Panc1 (cell line): ENCODE data around the gene TEX35. TPM values are rescaled to one million over a fixed set of nuclear protein-coding genes. Genes with fewer than 3 reads are reported as not detected.

Source experiments
- ATAC-seq: fragments of 200-7000 bp; cut with Tn5 transposase; 2 replicates; pipeline ENCODE4 v1.9.1; 2020; ENCODE audit warnings: mild to moderate bottlenecking, moderate library complexity
- BruUV-seq: library from RNA; stranded (reverse); fragments of 400-500 nt; replicated peaks from 2 replicates; lab custom pipeline; 2021; lab: Mats Ljungman, UMichigan
- CTCF ChIA-PET: fragments of 300-600 bp; sonication (Branson Sonifier 250); formaldehyde crosslinking; loops from one replicate; lab custom pipeline; 2022; ENCODE audit warnings: antibody characterized with exemption; lab: Charles Lee
- POLR2A ChIA-PET: fragments of 300-600 bp; sonication (Branson Sonifier 250); formaldehyde crosslinking; loops from one replicate; lab custom pipeline; 2022; ENCODE audit warnings: antibody characterized with exemption; lab: Charles Lee
- DNase-seq: peaks from one replicate; pipeline ENCODE4 v3.0.0-alpha.2; 2010; ENCODE audit warnings: low read depth, low spot score
- H3K27ac ChIP-seq: 2 replicates; pipeline ENCODE4 v1.5.1; 2011; ENCODE audit warnings: mild to moderate bottlenecking, low read length, inconsistent platforms
- H3K27me3 ChIP-seq: fragments of 200-500 bp; sonication (Bioruptor generic); 2 replicates; pipeline ENCODE4 v1.6.0; 2014; ENCODE audit warnings: low read length, inconsistent platforms; ENCODE audit not compliant: control insufficient read depth, insufficient read depth
- H3K36me3 ChIP-seq: fragments of 200-500 bp; sonication (Bioruptor generic); 2 replicates; pipeline ENCODE4 v1.5.1; 2014; ENCODE audit warnings: inconsistent platforms, mild to moderate bottlenecking, low read length, moderate library complexity; ENCODE audit not compliant: control insufficient read depth, insufficient read depth
- H3K4me1 ChIP-seq: 2 replicates; pipeline ENCODE4 v1.5.1; 2011; ENCODE audit warnings: inconsistent platforms, mild to moderate bottlenecking, low read length, moderate library complexity; ENCODE audit not compliant: control insufficient read depth, insufficient read depth
- H3K4me3 ChIP-seq, 2 experiments: 2 replicates each; pipeline ENCODE4 v1.5.1; 2011 to 2012; ENCODE audit warnings: low read depth in 2 of 2, low read length in 2 of 2, mild to moderate bottlenecking in 2 of 2, inconsistent platforms in 1 of 2, moderate library complexity in 1 of 2
- H3K9me3 ChIP-seq: fragments of 200-500 bp; sonication (Bioruptor generic); 2 replicates; pipeline ENCODE4 v1.5.1; 2014; ENCODE audit warnings: low read depth, mild to moderate bottlenecking, inconsistent platforms, low read length, moderate library complexity; ENCODE audit not compliant: control insufficient read depth, insufficient read depth
- CTCF ChIP-seq: fragments of 450-650 bp; IDR thresholded peaks from 2 replicates; pipeline ENCODE4 v1.5.1; 2017; ENCODE audit warnings: mild to moderate bottlenecking
- POLR2AphosphoS5 ChIP-seq: IDR thresholded peaks from 2 replicates; pipeline ENCODE4 v1.6.1; 2012; ENCODE audit warnings: mild to moderate bottlenecking, low read depth, low read length, moderate library complexity
- REST ChIP-seq, 2 experiments: IDR thresholded peaks; 2 replicates each; pipeline ENCODE4 v1.6.1; 2011 to 2012; ENCODE audit warnings: low read depth in 2 of 2, control low read depth in 1 of 2, low read length in 1 of 2, mild to moderate bottlenecking in 1 of 2, moderate library complexity in 1 of 2; ENCODE audit not compliant: insufficient read depth in 1 of 2
- SIN3A ChIP-seq: IDR thresholded peaks from 2 replicates; pipeline ENCODE4 v1.6.1; 2012; ENCODE audit warnings: low read depth, mild to moderate bottlenecking, low read length, moderate library complexity, borderline replicate concordance; ENCODE audit not compliant: insufficient read depth
- TCF7L2 ChIP-seq: IDR thresholded peaks from 2 replicates; pipeline ENCODE4 v1.6.1; 2011; ENCODE audit warnings: mild to moderate bottlenecking, low read depth, low read length, inconsistent platforms
- in situ Hi-C: cut with HindIII; loops from 2 replicates; pipeline ENCODE4 v1.10.0; 2016; ENCODE audit warnings: low sequenced_read_pairs, low pct_unique_long_range_greater_than_20kb
- intact Hi-C: fragments of 100-400 bp; cut with micrococcal nuclease; formaldehyde crosslinking; loops from one replicate; pipeline ENCODE4 v1.10.0; 2022; ENCODE audit not compliant: unreplicated experiment
- total RNA-seq: library from RNA; stranded (reverse); gene quantifications from one replicate; pipeline ENCODE4 v1.2.1, GENCODE V29; 2021; ENCODE audit not compliant: unreplicated experiment

TEX35 gene
- total RNA-seq, 1 experiment from 2014 or later: not detected

- no TSS peak for BruUV-seq
- no peaks in the 10 kb centered on the region for H3K9me3 ChIP-seq
- no peaks in the 10 kb centered on the region for H3K27me3 ChIP-seq
- H3K4me3 ChIP-seq: no peak overlapping the region
- no peak overlapping the region for H3K27ac ChIP-seq
- H3K36me3 ChIP-seq: no peaks in the 10 kb centered on the region
- ChIA-PET CTCF (no interaction called here), POLR2A (no interaction called here)
- no peaks in the 10 kb centered on the region for H3K4me1 ChIP-seq
- TF ChIP-seq TCF7L2 (no peak), CTCF (no peak), REST (IDR thresholded peaks at IDR 0.05; ENCODE audit: insufficient read depth in 1 of 2, low read depth in 2 of 2, low read length in 1 of 2) (no peak), POLR2AphosphoS5 (no peak), SIN3A (no peak)
- DNase-seq (no peak), ATAC-seq (no peak)
- in situ Hi-C loops (no loop called here), intact Hi-C loops (no loop called here)
These were observed 27.3 kb upstream of the TEX35 start for GRCh38 chr1:178485541-178485981.

GRCh38 chr1:178486100-178487069, 26.5 kb upstream of the TEX35 start:
- Histone ChIP-seq H3K36me3 (no peaks in the 10 kb centered on the region), H3K4me3 (no peak overlapping the region), H3K27ac (no peak overlapping the region), H3K27me3 (no peaks in the 10 kb centered on the region), H3K4me1 (no peaks in the 10 kb centered on the region), H3K9me3 (no peaks in the 10 kb centered on the region)
- POLR2A ChIA-PET: no interaction called here
- CTCF ChIA-PET: interaction anchor here (0.6 kb wide), 1 partner anchor 68 kb away, joined by 5 read pairs; no protein-coding TSS in a partner anchor
- in situ Hi-C loops (no loop called here), intact Hi-C loops (no loop called here)
- no TSS peak for BruUV-seq
- no peak for DNase-seq
- peak; percentile 8; the same call in 1 of the 2 replicates for ATAC-seq
- TF ChIP-seq REST (IDR thresholded peaks at IDR 0.05; ENCODE audit: insufficient read depth in 1 of 2, low read depth in 2 of 2, low read length in 1 of 2) (no peak), SIN3A (no peak)
